Activated CD8-positive, alpha-beta T cell treated with anti-CD3 and anti-CD28 coated beads for 36 hours (primary cell): ENCODE measurements around the gene TIAM2. TPM values are rescaled to one million over a fixed set of nuclear protein-coding genes. Genes with fewer than 3 reads are reported as not detected.
"Not testable (repeated sequence)": the region's sequence is repeated elsewhere in the genome, so short reads cannot be mapped to it uniquely, and the experiment has no call there.

ENCODE experiments used
- ATAC-seq: fragments of 200-7000 bp; cut with Tn5 transposase; one replicate; pipeline ENCODE4 v1.10.0; 2021; ENCODE audit warnings: mild to moderate bottlenecking, moderate library complexity
- CTCF ChIA-PET: fragments of 350-600 bp; sonication (Branson Sonifier 250); formaldehyde crosslinking; loops from one replicate; lab custom pipeline; 2021; ENCODE audit warnings: antibody characterized with exemption; lab: Charles Lee
- POLR2A ChIA-PET: fragments of 350-600 bp; sonication (Branson Sonifier 250); formaldehyde crosslinking; loops from one replicate; lab custom pipeline; 2021; ENCODE audit warnings: antibody characterized with exemption; lab: Charles Lee
- DNase-seq: peaks from one replicate; pipeline ENCODE4 v3.0.0-alpha.2; 2020
- H3K27ac Mint-ChIP-seq: one replicate; pipeline ENCODE4 v1.8.0; 2021; ENCODE audit warnings: mild to moderate bottlenecking, mixed read lengths
- H3K27me3 Mint-ChIP-seq: one replicate; pipeline ENCODE4 v1.8.0; 2021; ENCODE audit warnings: mixed read lengths
- H3K36me3 Mint-ChIP-seq: one replicate; pipeline ENCODE4 v1.8.0; 2021; ENCODE audit warnings: low read depth, mixed read lengths
- H3K4me1 Mint-ChIP-seq: one replicate; pipeline ENCODE4 v1.8.0; 2021; ENCODE audit warnings: low read depth, mixed read lengths
- H3K4me3 Mint-ChIP-seq: one replicate; pipeline ENCODE4 v1.8.0; 2021; ENCODE audit warnings: mild to moderate bottlenecking, moderate library complexity, mixed read lengths
- H3K9me3 Mint-ChIP-seq: one replicate; pipeline ENCODE4 v1.8.0; 2021; ENCODE audit warnings: mixed read lengths
- CTCF ChIP-seq: fragments of 200-600 bp; IDR thresholded peaks from one replicate; pipeline ENCODE4 v1.8.0; 2022; ENCODE audit warnings: antibody characterized with exemption, mild to moderate bottlenecking
- intact Hi-C: fragments of 100-400 bp; cut with micrococcal nuclease; formaldehyde crosslinking; loops from one replicate; pipeline ENCODE4 v1.10.0; 2022
- total RNA-seq, 2 experiments: library from RNA; stranded (reverse); gene quantifications; one replicate each; pipeline ENCODE4 v1.2.3, GENCODE V29; 2021

TIAM2 gene
- total RNA-seq, 2 experiments from 2014 or later: 5.6 to 7.1 TPM

DNA sequence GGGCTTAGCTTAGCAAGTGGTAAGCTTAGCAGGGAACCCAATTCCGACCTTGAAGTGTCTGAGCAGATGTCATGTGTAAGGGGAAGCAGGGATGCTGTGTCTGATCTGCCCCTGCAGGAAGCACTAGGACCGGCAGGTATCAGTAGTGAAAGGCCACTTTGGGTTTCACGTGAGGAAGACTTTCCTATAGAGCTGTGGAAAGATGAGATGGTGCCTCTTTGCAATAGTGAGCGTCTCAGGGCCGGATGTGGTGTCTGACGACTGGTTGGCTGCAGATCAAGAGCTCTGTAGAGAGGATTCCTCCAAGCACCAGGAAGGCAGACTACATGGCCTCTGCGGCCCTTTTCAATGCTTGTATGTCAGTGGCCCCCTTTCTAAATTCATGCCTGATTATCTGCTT is 98.3 kb downstream of the TIAM2 start:
- Mint-ChIP-seq H3K4me3 (no peak overlapping the region), H3K4me1 (peaks cover 9% of the 10 kb centered on the region), H3K27me3 (peaks cover 2% of the 10 kb centered on the region), H3K27ac (no peak overlapping the region), H3K9me3 (peaks cover 4% of the 10 kb centered on the region), H3K36me3 (peaks cover 6% of the 10 kb centered on the region)
- ChIA-PET POLR2A (no interaction called here), CTCF (no interaction called here)
- peak; percentile 56 for DNase-seq
- intact Hi-C loops: no loop called here
- ATAC-seq: peak; percentile 71
- no peak for TF ChIP-seq CTCF

DNA sequence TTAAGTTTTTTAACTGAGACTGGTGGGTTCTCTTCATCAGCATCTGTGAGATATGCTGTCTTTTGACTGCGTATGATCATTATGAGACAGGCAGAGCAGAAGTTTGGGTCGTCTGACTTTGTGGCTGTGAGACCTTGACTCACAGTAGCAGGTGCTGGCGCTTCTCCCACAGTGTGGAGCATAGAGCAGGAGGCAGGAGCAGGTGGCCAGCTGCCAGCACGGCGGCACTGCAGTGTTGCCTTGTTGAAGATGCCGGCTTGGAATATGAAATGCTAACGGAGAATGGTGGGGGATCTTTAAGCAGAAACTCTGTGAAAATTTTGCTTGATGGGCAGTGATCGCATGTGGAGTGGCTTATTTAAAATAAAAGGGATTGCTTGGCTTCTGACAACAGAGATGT is 105.0 kb downstream of the TIAM2 start:
- peaks cover 8% of the 10 kb centered on the region for H3K4me1 Mint-ChIP-seq
- no peak overlapping the region for H3K27ac Mint-ChIP-seq
- peaks cover 4% of the 10 kb centered on the region for H3K9me3 Mint-ChIP-seq

DNA sequence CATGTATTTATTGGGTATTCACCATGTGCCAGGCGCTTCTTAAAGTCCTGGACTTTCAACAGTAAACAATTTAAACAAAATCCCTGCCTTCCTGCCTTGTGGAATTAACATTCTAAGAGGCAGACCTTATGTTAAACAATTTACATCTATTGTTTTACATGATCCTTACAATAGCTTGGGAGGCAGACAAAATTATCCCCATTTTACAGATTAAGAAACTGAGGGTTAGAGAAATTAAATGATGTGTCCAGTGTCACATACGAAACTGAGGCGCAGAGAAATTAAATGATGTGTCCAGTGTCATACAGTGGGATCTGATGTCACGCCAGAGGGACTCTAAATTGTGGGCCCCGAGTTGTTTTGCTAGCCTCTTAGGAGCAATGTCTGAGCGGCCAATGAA is 105.5 kb downstream of the TIAM2 start:
- intact Hi-C loops: no loop called here
- DNase-seq (no peak), ATAC-seq (no peak)
- ChIA-PET POLR2A (no interaction called here), CTCF (no interaction called here)
- Mint-ChIP-seq H3K9me3 (peaks cover 4% of the 10 kb centered on the region), H3K4me3 (no peak overlapping the region), H3K36me3 (peaks cover 4% of the 10 kb centered on the region), H3K27me3 (peaks cover 4% of the 10 kb centered on the region), H3K27ac (no peak overlapping the region), H3K4me1 (peaks cover 8% of the 10 kb centered on the region)
- TF ChIP-seq CTCF: no peak

More for the DNA sequence above, 105.0 kb downstream of the TIAM2 start:
- no peak overlapping the region for H3K4me3 Mint-ChIP-seq
- H3K27me3 Mint-ChIP-seq: peaks cover 4% of the 10 kb centered on the region
- DNase-seq: no peak
- no peak for ATAC-seq
- ChIA-PET CTCF (no interaction called here), POLR2A (no interaction called here)
- intact Hi-C loops: no loop called here
- TF ChIP-seq CTCF: no peak
- H3K36me3 Mint-ChIP-seq: peaks cover 4% of the 10 kb centered on the region

DNA sequence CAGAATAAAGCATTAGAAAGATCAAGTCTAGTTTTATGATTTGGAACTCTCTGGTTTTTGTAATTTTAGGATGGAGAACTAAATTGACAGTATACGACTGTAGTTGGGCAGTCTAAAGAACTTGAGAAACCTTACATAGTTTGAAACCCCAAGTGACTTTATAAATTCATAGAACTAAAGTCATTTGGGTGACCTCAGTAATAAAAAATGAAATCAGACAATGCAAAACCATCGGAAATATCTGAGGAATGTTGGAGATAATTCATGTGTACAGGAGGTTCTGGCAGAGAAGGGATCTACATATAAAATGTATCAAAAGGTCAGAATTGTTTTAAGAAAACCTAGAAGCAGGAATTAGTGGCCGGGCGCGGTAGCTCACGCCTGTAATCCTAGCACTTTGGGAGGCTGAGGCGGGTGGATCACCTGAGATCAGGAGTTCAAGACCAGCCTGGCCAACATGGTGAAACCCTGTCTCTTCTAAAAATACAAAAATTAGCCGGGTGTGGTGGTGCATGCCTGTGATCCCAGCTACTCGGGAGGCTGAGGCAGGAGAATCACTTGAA is 108.0 kb downstream of the TIAM2 start:
- H3K27ac Mint-ChIP-seq, ATAC-seq, intact Hi-C loops, H3K36me3 Mint-ChIP-seq, H3K4me3 Mint-ChIP-seq, H3K9me3 Mint-ChIP-seq, CTCF ChIA-PET, DNase-seq, H3K27me3 Mint-ChIP-seq: not testable (repeated sequence)
- peaks cover 25% of the 10 kb centered on the region for H3K4me1 Mint-ChIP-seq
- POLR2A ChIA-PET: interaction anchor here (1.0 kb wide), 1 partner anchor 50 kb away, joined by 3 read pairs; no protein-coding TSS in a partner anchor

DNA sequence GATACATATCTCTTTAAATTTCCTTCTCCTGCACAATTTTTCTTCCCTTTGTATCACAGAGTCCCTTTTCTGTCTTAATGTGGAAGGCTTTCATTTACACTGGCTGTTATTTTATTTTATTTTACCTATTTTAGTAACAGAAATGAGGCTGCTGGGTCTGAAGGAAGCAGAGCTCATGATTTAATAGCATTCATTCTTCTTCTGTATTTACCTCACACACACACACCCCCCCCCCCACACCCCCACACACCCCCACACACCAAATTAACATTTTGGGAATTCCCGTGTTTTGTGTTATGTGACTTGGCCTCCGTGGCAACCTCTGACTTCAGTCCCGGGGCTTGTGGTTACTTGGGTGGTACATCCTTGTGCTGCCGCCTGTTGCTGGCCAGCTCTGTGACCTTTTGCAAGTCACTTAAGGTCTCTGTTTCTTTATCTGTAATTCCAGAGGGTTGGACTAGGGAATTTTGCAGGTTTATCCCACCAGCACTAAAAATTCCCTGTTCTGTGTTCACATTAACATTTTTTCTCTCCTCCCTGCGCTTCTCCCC is 108.8 kb downstream of the TIAM2 start:
- ATAC-seq (peak; percentile 71), DNase-seq (peak; percentile 66)
- intact Hi-C loops: no loop called here
- Mint-ChIP-seq H3K4me1 (peaks cover 28% of the 10 kb centered on the region), H3K27ac (peak overlapping the region; percentile 20), H3K4me3 (no peak overlapping the region), H3K9me3 (no peaks in the 10 kb centered on the region), H3K27me3 (peaks cover 11% of the 10 kb centered on the region), H3K36me3 (no peaks in the 10 kb centered on the region)
- CTCF ChIA-PET: no interaction called here
- POLR2A ChIA-PET: no interaction called here
- TF ChIP-seq CTCF: no peak
